ENCODE results near the gene MARCOL. TPM values are rescaled to one million over a fixed set of nuclear protein-coding genes. Genes with fewer than 3 reads are reported as not detected.
"Not testable (repeated sequence)": the region's sequence is repeated elsewhere in the genome, so short reads cannot be mapped to it uniquely, and the experiment has no call there.

The MARCOL gene
- total RNA-seq, 1 donor from 2014 or later = not detected

DNA sequence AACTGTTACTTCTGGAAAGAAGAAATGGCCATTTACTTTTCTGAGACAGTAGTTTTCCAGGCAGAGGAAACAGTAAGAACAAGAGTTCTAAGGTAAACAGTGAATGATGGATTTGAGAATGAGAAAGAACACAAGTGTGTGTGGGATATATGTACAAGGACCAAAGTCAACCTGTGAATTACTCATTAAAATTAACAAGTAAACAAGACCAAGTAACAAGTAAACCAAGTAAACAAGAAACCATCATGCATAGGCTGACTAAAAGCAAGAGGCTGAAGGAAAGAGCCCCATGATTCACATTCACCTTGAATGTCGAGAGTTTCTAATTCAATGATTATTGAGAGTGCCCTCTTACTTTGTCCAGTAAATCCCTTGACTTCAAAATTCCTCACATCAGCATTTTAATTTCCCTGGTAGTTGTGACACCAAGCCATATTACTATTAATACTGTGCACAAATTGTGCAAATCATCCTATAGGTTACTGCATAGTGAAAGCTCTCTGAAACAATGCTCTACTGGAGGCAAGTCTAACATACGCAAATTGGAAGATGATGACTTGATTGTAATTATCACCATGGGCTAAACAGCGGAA, 9.8 kb upstream of the MARCOL start:
- H3K27ac Mint-ChIP-seq = no peak overlapping the region
- no peaks in the 10 kb centered on the region for H3K4me1 Mint-ChIP-seq
- H3K4me3 Mint-ChIP-seq = no peak overlapping the region
- H3K9me3 Mint-ChIP-seq = no peaks in the 10 kb centered on the region
- peaks cover 2% of the 10 kb centered on the region for H3K27me3 Mint-ChIP-seq
- intact Hi-C loops (cut with micrococcal nuclease) = no loop called here
- no peak for DNase-seq
- no peaks in the 10 kb centered on the region for H3K36me3 Mint-ChIP-seq (ENCODE audit: low read depth)

DNA sequence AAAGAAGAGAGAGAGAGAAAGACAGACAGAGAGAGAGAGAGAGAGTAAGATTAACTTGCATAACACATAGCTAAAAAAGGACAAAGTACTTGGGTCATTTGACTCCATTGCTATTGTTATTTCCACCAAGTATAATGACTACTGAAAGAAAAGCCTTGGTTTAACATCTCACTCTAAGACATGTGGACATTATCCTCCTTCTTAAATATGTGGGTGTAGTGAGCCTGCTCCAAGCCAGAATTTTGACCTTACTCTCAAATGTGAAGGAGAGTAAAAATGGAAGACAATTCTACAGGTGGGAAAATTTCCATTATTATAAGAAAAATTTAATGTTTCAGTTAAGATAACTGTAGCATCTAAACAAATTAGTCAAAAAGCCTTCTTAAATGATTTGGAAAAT, 8.5 kb upstream of the MARCOL start:
- no peak for DNase-seq
- Mint-ChIP-seq H3K27ac (no peak overlapping the region), H3K4me1 (no peaks in the 10 kb centered on the region), H3K9me3 (no peaks in the 10 kb centered on the region), H3K27me3 (peaks cover 2% of the 10 kb centered on the region), H3K36me3 (ENCODE audit: low read depth) (no peaks in the 10 kb centered on the region), H3K4me3 (no peak overlapping the region)
- intact Hi-C loops (cut with micrococcal nuclease) = no loop called here

DNA sequence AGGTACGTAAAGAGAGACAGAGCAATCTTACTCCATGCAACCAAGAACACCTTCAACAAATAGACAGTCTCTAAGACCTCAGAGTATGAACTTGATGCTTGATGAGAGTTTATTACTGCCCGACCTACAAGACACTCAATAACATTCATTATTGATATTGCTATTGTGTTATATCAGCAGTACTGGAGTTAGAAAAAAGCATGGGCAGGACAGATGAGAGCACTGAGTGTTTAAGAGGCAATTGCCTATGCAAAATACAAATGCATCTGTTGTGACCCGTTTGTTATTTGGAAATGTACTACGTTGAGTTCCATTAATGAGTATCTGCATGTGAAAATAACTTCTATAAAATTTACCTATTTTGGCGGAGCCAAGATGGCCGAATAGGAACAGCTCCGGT, 8.1 kb upstream of the MARCOL start:
- DNase-seq = no peak
- H3K4me3 Mint-ChIP-seq = no peak overlapping the region
- H3K27ac Mint-ChIP-seq = no peak overlapping the region
- intact Hi-C loops (cut with micrococcal nuclease) = no loop called here
- peaks cover 2% of the 10 kb centered on the region for H3K27me3 Mint-ChIP-seq
- H3K4me1 Mint-ChIP-seq = no peaks in the 10 kb centered on the region
- no peaks in the 10 kb centered on the region for H3K9me3 Mint-ChIP-seq
- H3K36me3 Mint-ChIP-seq (ENCODE audit: low read depth) = no peaks in the 10 kb centered on the region

DNA sequence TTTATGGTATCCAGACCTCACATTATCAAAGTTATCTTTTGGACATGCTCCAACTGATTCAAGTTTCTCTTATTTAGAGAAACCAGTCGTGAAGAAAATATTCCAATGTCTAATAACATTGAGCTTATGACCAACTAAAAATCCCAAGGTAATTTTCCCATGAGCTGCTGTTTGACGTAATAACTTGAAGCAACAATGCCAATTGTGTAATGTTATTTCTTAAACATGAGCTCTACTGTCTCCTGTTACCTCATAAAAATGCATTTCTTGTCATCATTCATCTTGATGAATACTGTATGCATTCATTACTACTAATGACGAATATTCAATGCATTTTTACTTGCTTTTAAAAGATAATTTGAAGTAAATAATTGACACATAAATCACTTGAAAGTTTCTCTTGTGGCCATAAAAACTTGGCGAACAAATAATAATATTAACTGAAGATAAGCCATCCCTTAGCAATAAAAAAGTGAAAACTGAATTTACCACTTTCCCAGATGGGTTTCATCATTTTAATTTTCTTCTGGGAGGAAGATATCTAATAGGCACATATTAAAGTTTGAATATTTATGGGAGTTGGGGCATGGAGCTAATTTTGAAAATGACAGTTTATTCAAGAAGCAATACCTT, 424 bp upstream of the MARCOL start:
- H3K27ac Mint-ChIP-seq = no peak overlapping the region
- intact Hi-C loops (cut with micrococcal nuclease) = no loop called here
- no peaks in the 10 kb centered on the region for H3K36me3 Mint-ChIP-seq (ENCODE audit: low read depth)
- H3K4me1 Mint-ChIP-seq = no peaks in the 10 kb centered on the region
- no peaks in the 10 kb centered on the region for H3K9me3 Mint-ChIP-seq
- no peaks in the 10 kb centered on the region for H3K27me3 Mint-ChIP-seq
- DNase-seq = no peak
- H3K4me3 Mint-ChIP-seq = no peak overlapping the region

DNA sequence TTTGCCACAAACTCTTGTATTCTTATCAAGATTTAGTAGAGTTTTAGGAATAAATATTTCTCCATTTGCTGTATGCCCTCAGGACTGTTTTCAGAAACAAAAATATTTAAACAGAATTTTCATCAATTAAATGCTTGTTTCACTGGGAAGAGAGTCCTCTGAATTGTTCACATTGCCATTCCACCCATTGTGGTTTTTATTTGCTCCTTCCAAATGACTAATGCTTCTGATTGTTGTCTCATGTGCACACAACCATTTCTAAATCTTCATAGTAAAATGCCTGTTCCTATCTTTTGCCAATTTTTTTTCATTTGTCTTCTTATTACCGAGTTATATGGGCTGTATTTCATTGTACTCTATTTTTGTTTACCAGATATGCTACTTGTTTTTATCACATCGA, 10.6 kb downstream of the MARCOL start:
- H3K9me3 Mint-ChIP-seq = no peaks in the 10 kb centered on the region
- intact Hi-C loops (cut with micrococcal nuclease) = no loop called here
- H3K4me3 Mint-ChIP-seq = no peak overlapping the region
- no peak for DNase-seq
- no peak overlapping the region for H3K27ac Mint-ChIP-seq
- H3K4me1 Mint-ChIP-seq = no peaks in the 10 kb centered on the region
- H3K27me3 Mint-ChIP-seq = peaks cover 2% of the 10 kb centered on the region
- H3K36me3 Mint-ChIP-seq (ENCODE audit: low read depth) = no peaks in the 10 kb centered on the region

DNA sequence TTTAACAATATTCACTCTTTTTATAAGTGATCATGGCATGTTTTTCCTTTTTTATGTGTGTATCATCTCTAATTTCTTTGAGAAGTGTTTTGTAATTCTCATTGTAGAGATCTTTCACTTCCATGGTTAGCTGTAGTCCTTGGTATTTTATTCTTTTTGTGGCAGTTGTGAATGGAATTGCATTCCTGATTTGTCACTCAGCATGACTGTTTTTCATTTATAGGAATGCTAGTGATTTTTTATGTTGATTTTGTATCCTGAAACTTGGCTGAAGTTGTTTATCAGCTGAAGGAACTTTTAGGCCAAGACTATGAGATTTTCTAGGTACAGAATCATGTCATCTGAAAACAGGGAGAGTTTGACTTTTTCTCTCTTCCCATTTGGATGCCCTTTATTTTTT, 17.1 kb downstream of the MARCOL start:
- H3K4me3 Mint-ChIP-seq = no peak overlapping the region
- DNase-seq = no peak
- H3K4me1 Mint-ChIP-seq = no peaks in the 10 kb centered on the region
- no peaks in the 10 kb centered on the region for H3K36me3 Mint-ChIP-seq (ENCODE audit: low read depth)
- H3K9me3 Mint-ChIP-seq = peaks cover 18% of the 10 kb centered on the region
- no peak overlapping the region for H3K27ac Mint-ChIP-seq
- H3K27me3 Mint-ChIP-seq = no peaks in the 10 kb centered on the region
- intact Hi-C loops (cut with micrococcal nuclease) = no loop called here

DNA sequence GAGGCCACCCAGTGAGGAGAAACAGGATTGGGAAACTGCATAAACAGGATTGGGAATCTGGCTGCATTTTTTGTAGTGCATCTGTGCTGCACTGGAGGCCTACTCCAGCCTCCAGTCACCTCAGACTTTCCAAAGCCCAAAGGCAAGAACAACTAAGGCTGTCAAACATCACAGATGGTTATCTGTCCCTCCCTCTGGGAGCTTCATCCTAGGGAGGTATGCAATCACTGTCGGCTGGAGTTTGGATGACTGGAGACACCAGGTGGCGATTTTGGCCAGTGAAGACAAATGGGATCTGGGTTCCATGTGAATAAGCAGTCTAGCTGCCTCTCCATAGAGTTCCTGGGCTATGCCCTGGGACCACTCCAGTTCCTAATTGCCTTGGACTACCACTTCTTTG, 21.0 kb downstream of the MARCOL start:
- no peaks in the 10 kb centered on the region for H3K36me3 Mint-ChIP-seq (ENCODE audit: low read depth)
- no peak overlapping the region for H3K27ac Mint-ChIP-seq
- intact Hi-C loops (cut with micrococcal nuclease) = no loop called here
- H3K4me1 Mint-ChIP-seq = no peaks in the 10 kb centered on the region
- peaks cover 18% of the 10 kb centered on the region for H3K9me3 Mint-ChIP-seq
- H3K4me3 Mint-ChIP-seq = no peak overlapping the region
- DNase-seq = no peak
- no peaks in the 10 kb centered on the region for H3K27me3 Mint-ChIP-seq

DNA sequence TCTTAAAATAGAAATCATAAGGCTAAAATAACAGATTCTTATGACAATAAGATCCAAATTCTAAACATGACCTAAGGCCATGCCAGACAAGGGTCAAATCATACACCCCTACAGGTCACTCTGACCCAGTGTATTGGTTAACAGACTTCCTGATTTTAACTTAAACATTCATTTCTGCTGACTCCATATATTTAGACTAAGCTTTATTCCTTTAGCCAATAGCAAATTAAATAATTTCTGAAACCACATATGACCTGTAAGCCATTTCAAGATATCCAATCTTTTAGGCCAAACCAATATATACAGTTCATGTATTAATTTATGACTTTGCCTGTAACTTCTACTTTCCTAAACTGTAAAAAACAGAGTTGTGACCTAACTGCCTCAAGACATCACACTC, 22.9 kb downstream of the MARCOL start:
- Mint-ChIP-seq H3K27ac (no peak overlapping the region), H3K36me3 (ENCODE audit: low read depth) (no peaks in the 10 kb centered on the region), H3K27me3 (no peaks in the 10 kb centered on the region), H3K9me3 (peaks cover 18% of the 10 kb centered on the region), H3K4me1 (no peaks in the 10 kb centered on the region), H3K4me3 (no peak overlapping the region)
- no peak for DNase-seq
- intact Hi-C loops (cut with micrococcal nuclease) = no loop called here

DNA sequence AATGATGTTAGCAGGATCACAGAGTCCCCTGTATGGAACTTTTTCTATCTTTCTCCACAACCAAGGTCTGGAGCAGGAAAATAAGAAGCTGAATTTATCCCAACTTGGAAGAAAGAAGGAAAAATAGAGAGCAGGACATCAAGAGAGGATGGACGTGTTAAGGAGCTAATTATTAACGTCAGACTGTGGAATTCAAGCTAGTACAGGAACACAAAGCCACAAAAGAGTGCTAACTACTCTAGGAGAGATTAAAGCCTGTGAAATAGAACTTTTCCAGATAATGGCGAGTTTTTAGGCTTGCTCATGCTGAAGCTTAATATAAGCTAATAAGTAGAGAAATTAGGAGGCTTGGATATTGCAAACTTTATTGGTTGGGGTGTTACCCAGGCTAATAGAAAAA, 29.6 kb downstream of the MARCOL start:
- no peak for DNase-seq
- intact Hi-C loops (cut with micrococcal nuclease) = no loop called here
- no peaks in the 10 kb centered on the region for H3K27me3 Mint-ChIP-seq
- H3K27ac Mint-ChIP-seq = no peak overlapping the region
- no peaks in the 10 kb centered on the region for H3K4me1 Mint-ChIP-seq
- H3K4me3 Mint-ChIP-seq = no peak overlapping the region
- no peaks in the 10 kb centered on the region for H3K36me3 Mint-ChIP-seq (ENCODE audit: low read depth)
- no peaks in the 10 kb centered on the region for H3K9me3 Mint-ChIP-seq

DNA sequence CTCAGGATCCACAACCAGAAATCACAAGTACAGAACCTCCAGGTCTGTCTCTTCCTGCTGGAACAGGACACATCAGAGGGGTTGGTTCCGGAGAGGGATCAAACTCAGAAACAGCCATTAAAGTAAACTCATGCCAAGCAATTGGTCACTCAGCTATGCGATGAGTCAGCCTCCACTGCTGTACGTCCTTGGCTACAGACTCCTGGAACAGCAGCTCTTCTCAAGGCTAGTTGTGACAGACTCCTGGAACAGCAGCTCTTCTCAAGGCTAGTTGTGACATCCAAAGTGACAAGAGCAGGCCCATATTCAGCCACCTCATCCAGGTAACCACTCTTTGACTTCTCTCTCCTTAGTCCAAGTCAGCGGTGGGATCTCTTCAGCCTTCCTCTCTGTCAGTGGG, 30.2 kb downstream of the MARCOL start, which contains the start of gene SPINK13:
Gene SPINK13 (plus strand): TSS at position 229 of the 400 bp plus-strand sequence. CDS start 1,279 bp downstream, outside the sequence.
- intact Hi-C loops (cut with micrococcal nuclease) = no loop called here
- Mint-ChIP-seq H3K36me3 (ENCODE audit: low read depth) (no peaks in the 10 kb centered on the region), H3K4me3 (no peak within 1 kb of the TSS), H3K27ac (no peak within 1 kb of the TSS), H3K9me3 (no peaks in the 10 kb centered on the region), H3K4me1 (no peaks in the 10 kb centered on the region), H3K27me3 (no peaks in the 10 kb centered on the region)
- DNase-seq = no peak

DNA sequence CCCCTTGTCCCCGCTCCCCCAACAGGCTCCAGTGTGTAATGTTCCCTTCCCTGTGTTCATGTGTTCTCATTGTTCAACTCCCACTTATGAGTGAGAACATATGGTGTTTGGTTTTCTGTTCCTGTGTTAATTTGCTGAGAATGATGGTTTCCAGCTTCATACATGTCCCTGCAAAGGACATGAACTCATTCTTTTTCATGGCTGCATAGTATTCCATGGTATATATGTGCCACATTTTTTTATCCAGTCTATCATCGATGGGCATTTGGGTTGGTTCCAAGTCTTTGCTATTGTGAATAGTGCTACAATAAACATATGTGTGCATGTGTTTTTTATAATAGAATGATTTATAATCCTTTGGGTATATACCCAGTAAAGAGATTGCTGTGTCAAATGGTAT, 36.8 kb downstream of the MARCOL start:
- H3K9me3 Mint-ChIP-seq = peaks cover 17% of the 10 kb centered on the region
- H3K27ac Mint-ChIP-seq; H3K4me1 Mint-ChIP-seq; DNase-seq; H3K4me3 Mint-ChIP-seq; H3K27me3 Mint-ChIP-seq; H3K36me3 Mint-ChIP-seq (ENCODE audit: low read depth); intact Hi-C loops (cut with micrococcal nuclease): not testable (repeated sequence)

DNA sequence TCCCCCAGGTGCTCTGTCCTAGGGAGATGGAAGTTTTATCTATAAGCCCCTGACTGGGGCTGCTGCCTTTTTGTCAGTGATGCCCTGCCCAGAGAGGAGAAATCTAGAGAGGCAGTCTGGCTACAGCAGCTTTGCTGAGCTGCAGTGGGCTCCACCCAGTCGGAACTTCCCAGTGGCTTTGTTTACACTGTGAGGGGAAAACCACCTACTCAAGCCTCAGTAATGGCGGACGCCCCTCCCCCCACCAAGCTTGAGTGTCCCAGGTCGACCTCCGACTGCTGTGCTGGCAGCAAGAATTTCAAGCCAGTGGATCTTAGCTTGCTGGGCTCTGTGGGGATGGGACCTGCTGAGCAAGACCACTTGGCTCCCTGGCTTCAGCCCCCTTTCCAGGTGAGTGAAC, 42.6 kb downstream of the MARCOL start:
- H3K36me3 Mint-ChIP-seq (ENCODE audit: low read depth); DNase-seq: not testable (repeated sequence)

DNA sequence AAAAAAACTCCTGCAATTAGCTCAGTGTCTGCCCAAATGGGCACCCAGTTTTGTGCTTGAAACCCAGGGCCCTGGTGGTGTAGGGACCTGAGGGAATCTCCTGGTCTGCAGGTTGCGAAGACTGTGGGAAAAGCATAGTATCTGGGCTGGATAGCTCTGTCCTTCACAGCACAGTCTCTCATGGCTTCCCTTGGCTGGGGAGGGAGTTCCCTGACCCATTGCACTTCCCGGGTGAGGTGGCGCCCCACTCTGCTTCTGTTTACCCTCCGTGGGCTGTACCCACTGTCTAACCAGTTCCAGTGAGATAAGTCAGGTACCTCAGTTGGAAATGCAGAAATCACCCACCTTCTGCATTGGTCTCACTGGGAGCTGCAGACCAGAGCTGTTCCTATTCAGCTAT, 43.0 kb downstream of the MARCOL start:
- DNase-seq; H3K27me3 Mint-ChIP-seq; H3K36me3 Mint-ChIP-seq (ENCODE audit: low read depth); H3K27ac Mint-ChIP-seq; intact Hi-C loops (cut with micrococcal nuclease); H3K4me3 Mint-ChIP-seq; H3K4me1 Mint-ChIP-seq: not testable (repeated sequence)
- peaks cover 14% of the 10 kb centered on the region for H3K9me3 Mint-ChIP-seq

More for the DNA sequence above, 42.6 kb downstream of the MARCOL start:
- intact Hi-C loops (cut with micrococcal nuclease); H3K4me1 Mint-ChIP-seq; H3K27ac Mint-ChIP-seq; H3K4me3 Mint-ChIP-seq; H3K27me3 Mint-ChIP-seq: not testable (repeated sequence)
- H3K9me3 Mint-ChIP-seq = peaks cover 14% of the 10 kb centered on the region

DNA sequence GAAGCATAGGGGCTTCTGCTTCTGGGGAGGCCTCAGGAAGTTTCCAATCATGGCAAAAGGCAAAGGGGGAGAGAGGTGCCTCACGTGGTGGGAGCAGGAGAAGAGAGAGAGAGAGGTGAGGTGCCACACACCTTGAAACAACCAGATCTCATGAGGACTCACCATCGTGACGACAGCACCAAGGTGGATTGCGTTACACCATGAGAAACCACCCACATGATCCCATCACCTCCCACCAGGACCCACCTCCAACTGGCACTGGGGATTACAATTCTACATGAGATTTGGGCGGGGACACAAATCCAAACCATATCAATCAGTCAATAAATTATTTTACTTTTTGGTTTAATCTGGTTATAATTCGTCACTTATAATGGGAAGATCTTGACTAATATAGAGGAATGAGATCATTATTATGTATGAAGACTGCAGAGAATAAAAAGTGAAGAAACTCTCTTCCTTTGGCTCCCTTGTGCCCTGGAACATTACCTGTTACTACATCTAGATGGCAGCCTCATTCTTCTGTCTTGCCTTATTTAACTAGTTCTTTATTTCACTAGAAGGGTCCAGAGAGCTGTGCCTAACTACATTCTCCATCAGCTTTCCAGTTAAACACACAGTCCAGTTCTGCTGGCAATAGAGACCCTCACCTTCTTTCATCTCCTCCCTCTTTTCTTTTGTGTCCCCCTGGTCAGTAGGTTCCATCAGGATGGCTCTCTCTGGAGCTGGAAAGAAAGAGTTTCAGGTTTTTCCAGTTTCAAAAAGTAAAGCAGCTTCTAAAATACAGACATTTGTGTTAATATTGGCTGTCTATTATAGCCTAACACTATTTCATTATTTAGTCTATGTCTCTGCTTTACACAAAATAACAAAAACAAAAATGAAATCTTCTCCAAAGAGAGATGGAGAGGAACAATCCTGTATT, 52.2 kb downstream of the MARCOL start:
- H3K4me3 Mint-ChIP-seq = no peak overlapping the region
- H3K36me3 Mint-ChIP-seq (ENCODE audit: low read depth) = no peaks in the 10 kb centered on the region
- intact Hi-C loops (cut with micrococcal nuclease) = no loop called here
- no peaks in the 10 kb centered on the region for H3K27me3 Mint-ChIP-seq
- no peaks in the 10 kb centered on the region for H3K9me3 Mint-ChIP-seq
- H3K27ac Mint-ChIP-seq = no peak overlapping the region
- no peaks in the 10 kb centered on the region for H3K4me1 Mint-ChIP-seq
- no peak for DNase-seq
